MM.1S (cell line): ENCODE measurements around the gene WDR70.

Experiments used
- DNase-seq: peaks from one replicate; pipeline ENCODE4 v3.0.0-alpha.2; 2015
- H2AFZ ChIP-seq: fragments of 300-600 bp; sonication (generic); 2 replicates; pipeline ENCODE4 v1.6.0; 2016; ENCODE audit warnings: antibody characterized with exemption, low read length
- H3F3A ChIP-seq: fragments of 300-600 bp; sonication (generic); 2 replicates; pipeline ENCODE4 v1.6.1; 2016; ENCODE audit warnings: mild to moderate bottlenecking, antibody characterized with exemption, low read length, moderate library complexity, mixed read lengths; ENCODE audit not compliant: insufficient read depth
- H3K27ac ChIP-seq: fragments of 300-600 bp; sonication (generic); 2 replicates; pipeline ENCODE4 v1.5.1; 2016; ENCODE audit warnings: mild to moderate bottlenecking, low read length
- H3K27me3 ChIP-seq: fragments of 300-600 bp; sonication (generic); replicated peaks from 2 replicates; pipeline ENCODE4 v1.6.0; 2016; ENCODE audit warnings: low read length; ENCODE audit not compliant: insufficient read depth
- H3K36me3 ChIP-seq: fragments of 300-600 bp; sonication (generic); replicated peaks from 2 replicates; pipeline ENCODE4 v1.6.1; 2016; ENCODE audit warnings: mild to moderate bottlenecking, low read length, mixed read lengths; ENCODE audit not compliant: insufficient read depth
- H3K4me1 ChIP-seq: fragments of 300-600 bp; sonication (generic); 2 replicates; pipeline ENCODE4 v1.6.1; 2016; ENCODE audit warnings: low read length, mixed read lengths
- H3K4me2 ChIP-seq: fragments of 300-600 bp; sonication (generic); 2 replicates; pipeline ENCODE4 v1.6.0; 2016; ENCODE audit warnings: low read depth, low read length
- H3K4me3 ChIP-seq: fragments of 300-600 bp; sonication (generic); 2 replicates; pipeline ENCODE4 v1.5.1; 2016; ENCODE audit warnings: low read length, mixed read lengths
- H3K79me2 ChIP-seq: fragments of 300-600 bp; sonication (generic); 2 replicates; pipeline ENCODE4 v1.6.1; 2016; ENCODE audit warnings: mixed run types, low read length, mixed read lengths
- H3K9ac ChIP-seq: fragments of 300-600 bp; sonication (generic); 2 replicates; pipeline ENCODE4 v1.6.1; 2016; ENCODE audit warnings: low read length, mixed read lengths
- H3K9me2 ChIP-seq: fragments of 300-600 bp; sonication (generic); replicated peaks from 2 replicates; pipeline ENCODE4 v1.6.1; 2016; ENCODE audit warnings: mild to moderate bottlenecking, low read length, mixed read lengths; ENCODE audit not compliant: insufficient read depth
- H3K9me3 ChIP-seq: fragments of 300-600 bp; sonication (generic); replicated peaks from 2 replicates; pipeline ENCODE4 v1.6.1; 2016; ENCODE audit warnings: mild to moderate bottlenecking, low read length, mixed read lengths; ENCODE audit not compliant: insufficient read depth
- H4K20me1 ChIP-seq: fragments of 300-600 bp; sonication (generic); 2 replicates; pipeline ENCODE4 v1.6.1; 2016; ENCODE audit warnings: mild to moderate bottlenecking, low read length, moderate library complexity, mixed read lengths; ENCODE audit not compliant: insufficient read depth
- CTCF ChIP-seq: fragments of 300-600 bp; sonication (generic); IDR thresholded peaks from 2 replicates; pipeline ENCODE4 v1.5.1; 2016; ENCODE audit warnings: antibody characterized with exemption, low read length, mixed read lengths
- EZH2 ChIP-seq: fragments of 300-600 bp; sonication (generic); optimal IDR thresholded peaks from 2 replicates; pipeline ENCODE3; 2017; ENCODE audit warnings: low read depth, mild to moderate bottlenecking, antibody characterized with exemption, low read length, mixed read lengths
- EZH2phosphoT487 ChIP-seq: fragments of 300-600 bp; sonication (generic); IDR thresholded peaks from 2 replicates; pipeline ENCODE4 v1.6.1; 2018; ENCODE audit warnings: antibody characterized with exemption, low read length

The WDR70 gene

GRCh38 chr5:37771203-37771611, 392.1 kb downstream of the WDR70 start:
- no peak overlapping the region for H3K4me2 ChIP-seq

GRCh38 chr5:37771731-37772130, 392.6 kb downstream of the WDR70 start:
- no peak for TF ChIP-seq EZH2
- no peak for TF ChIP-seq CTCF
- TF ChIP-seq EZH2phosphoT487, result no peak
- Histone ChIP-seq H3K4me3 (no peak overlapping the region), H4K20me1 (no peaks in the 10 kb centered on the region), H3F3A (no peaks in the 10 kb centered on the region), H3K79me2 (no peaks in the 10 kb centered on the region), H3K4me2 (no peak overlapping the region), H3K4me1 (no peaks in the 10 kb centered on the region), H3K9ac (no peak overlapping the region), H3K27ac (no peak overlapping the region), H2AFZ (no peak overlapping the region), H3K9me3 (no peaks in the 10 kb centered on the region), H3K9me2 (no peaks in the 10 kb centered on the region), H3K27me3 (no peaks in the 10 kb centered on the region), H3K36me3 (no peaks in the 10 kb centered on the region)
- no peak for DNase-seq

More at GRCh38 chr5:37771203-37771611, 392.1 kb downstream of the WDR70 start:
- H3K79me2 ChIP-seq, result no peaks in the 10 kb centered on the region
- no peak overlapping the region for H3K27ac ChIP-seq
- H3F3A ChIP-seq, result no peaks in the 10 kb centered on the region
- no peak for DNase-seq
- no peak overlapping the region for H2AFZ ChIP-seq
- no peak for TF ChIP-seq EZH2
- no peak for TF ChIP-seq EZH2phosphoT487
- TF ChIP-seq CTCF, result no peak
- no peak overlapping the region for H3K4me3 ChIP-seq
- no peaks in the 10 kb centered on the region for H3K9me2 ChIP-seq
- H3K4me1 ChIP-seq, result no peaks in the 10 kb centered on the region
- no peak overlapping the region for H3K9ac ChIP-seq
- no peaks in the 10 kb centered on the region for H3K27me3 ChIP-seq
- no peaks in the 10 kb centered on the region for H4K20me1 ChIP-seq
- no peaks in the 10 kb centered on the region for H3K36me3 ChIP-seq
- H3K9me3 ChIP-seq, result no peaks in the 10 kb centered on the region

- Histone ChIP-seq H3F3A (no peaks in the 10 kb centered on the region), H3K9me2 (no peaks in the 10 kb centered on the region), H3K27ac (no peak overlapping the region), H3K4me3 (no peak overlapping the region), H3K4me1 (no peaks in the 10 kb centered on the region), H4K20me1 (no peaks in the 10 kb centered on the region), H3K9me3 (no peaks in the 10 kb centered on the region), H3K27me3 (no peaks in the 10 kb centered on the region), H3K4me2 (no peak overlapping the region), H3K79me2 (no peaks in the 10 kb centered on the region), H2AFZ (no peak overlapping the region), H3K9ac (no peak overlapping the region), H3K36me3 (no peaks in the 10 kb centered on the region)
- no peak for TF ChIP-seq EZH2phosphoT487
- no peak for TF ChIP-seq EZH2
- no peak for TF ChIP-seq CTCF
- no peak for DNase-seq
These were observed 393.1 kb downstream of the WDR70 start for GRCh38 chr5:37772255-37772654.
